H9 (cell line): Measurements from ENCODE around the gene DOCK2. TPM values are rescaled to one million over a fixed set of nuclear protein-coding genes. Genes with fewer than 3 reads are reported as not detected.
"Not testable (repeated sequence)": the region's sequence is repeated elsewhere in the genome, so short reads cannot be mapped to it uniquely, and the experiment has no call there.

Source experiments
- DNase-seq: peaks from one replicate; pipeline ENCODE4 v3.0.0-alpha.2; 2017
- H2AFZ ChIP-seq: one replicate; pipeline ENCODE4 v1.6.1; 2013; ENCODE audit warnings: mild to moderate bottlenecking, low read length, control low read depth, moderate library complexity
- H2AK5ac ChIP-seq: 2 replicates; pipeline ENCODE4 v1.6.1; 2013; ENCODE audit warnings: low read length, control low read depth, mixed read lengths; ENCODE audit not compliant: insufficient read length
- H2BK120ac ChIP-seq: one replicate; pipeline ENCODE4 v1.6.1; 2013; ENCODE audit warnings: low read depth, mild to moderate bottlenecking, low read length, control low read depth, inconsistent platforms; ENCODE audit not compliant: poor library complexity, severe bottlenecking
- H2BK12ac ChIP-seq: 2 replicates; pipeline ENCODE4 v1.6.1; 2013; ENCODE audit warnings: low read length, control low read depth, mixed read lengths, low read depth; ENCODE audit not compliant: insufficient read length
- H2BK15ac ChIP-seq: 2 replicates; pipeline ENCODE4 v1.6.1; 2013; ENCODE audit warnings: low read depth, low read length, control low read depth
- H2BK20ac ChIP-seq: one replicate; pipeline ENCODE4 v1.6.1; 2013; ENCODE audit warnings: low read depth, mild to moderate bottlenecking, low read length, control low read depth, inconsistent platforms; ENCODE audit not compliant: poor library complexity, severe bottlenecking
- H2BK5ac ChIP-seq: 2 replicates; pipeline ENCODE4 v1.6.1; 2013; ENCODE audit warnings: low read length, control low read depth, mixed read lengths; ENCODE audit not compliant: insufficient read length
- H3K14ac ChIP-seq: 2 replicates; pipeline ENCODE4 v1.6.1; 2013; ENCODE audit warnings: low read length, control low read depth; ENCODE audit not compliant: insufficient read depth
- H3K18ac ChIP-seq: 2 replicates; pipeline ENCODE4 v1.6.1; 2013; ENCODE audit warnings: low read depth, mild to moderate bottlenecking, mixed read lengths, low read length, control low read depth; ENCODE audit not compliant: insufficient read length
- H3K23ac ChIP-seq: 2 replicates; pipeline ENCODE4 v1.6.1; 2013; ENCODE audit warnings: low read length, control low read depth, mixed read lengths, low read depth; ENCODE audit not compliant: insufficient read length
- H3K23me2 ChIP-seq: 2 replicates; pipeline ENCODE4 v1.6.1; 2013; ENCODE audit warnings: low read depth, mild to moderate bottlenecking, mixed read lengths, low read length, control low read depth; ENCODE audit not compliant: insufficient read length, poor library complexity, severe bottlenecking
- H3K27ac ChIP-seq: 2 replicates; pipeline ENCODE4 v1.5.1; 2013; ENCODE audit warnings: low read length, control low read depth, mixed read lengths, low read depth; ENCODE audit not compliant: insufficient read length
- H3K27me3 ChIP-seq: 2 replicates; pipeline ENCODE4 v1.6.1; 2013; ENCODE audit warnings: low read length, control low read depth, inconsistent platforms; ENCODE audit not compliant: insufficient read depth
- H3K4ac ChIP-seq: 2 replicates; pipeline ENCODE4 v1.6.1; 2013; ENCODE audit warnings: low read depth, mild to moderate bottlenecking, control low read depth, inconsistent platforms, low read length, moderate library complexity
- H3K4me1 ChIP-seq: 2 replicates; pipeline ENCODE4 v1.6.1; 2013; ENCODE audit warnings: low read length, control low read depth, inconsistent platforms; ENCODE audit not compliant: insufficient read depth
- H3K4me2 ChIP-seq: 2 replicates; pipeline ENCODE4 v1.6.1; 2013; ENCODE audit warnings: low read length, control low read depth, mixed read lengths; ENCODE audit not compliant: insufficient read length, insufficient read depth
- H3K56ac ChIP-seq: 2 replicates; pipeline ENCODE4 v1.6.1; 2013; ENCODE audit warnings: low read depth, mild to moderate bottlenecking, mixed read lengths, low read length, control low read depth; ENCODE audit not compliant: insufficient read length
- H3K79me1 ChIP-seq: 2 replicates; pipeline ENCODE4 v1.6.1; 2013; ENCODE audit warnings: low read depth, mild to moderate bottlenecking, moderate library complexity, low read length, control low read depth, inconsistent platforms; ENCODE audit not compliant: insufficient read depth, poor library complexity, severe bottlenecking
- H3K79me2 ChIP-seq: 2 replicates; pipeline ENCODE4 v1.6.1; 2013; ENCODE audit warnings: low read length, control low read depth, inconsistent platforms; ENCODE audit not compliant: insufficient read depth
- H3K9ac ChIP-seq: 2 replicates; pipeline ENCODE4 v1.6.1; 2013; ENCODE audit warnings: low read length, control low read depth, mixed read lengths; ENCODE audit not compliant: insufficient read length; ENCODE audit errors: extremely low read depth
- H3K9me3 ChIP-seq: one replicate; pipeline ENCODE4 v1.6.1; 2013; ENCODE audit warnings: low read depth, low read length, inconsistent platforms; ENCODE audit not compliant: control insufficient read depth
- H3T11ph ChIP-seq: one replicate; pipeline ENCODE4 v1.6.1; 2013; ENCODE audit warnings: mild to moderate bottlenecking, low read length, control low read depth, inconsistent platforms
- H4K20me1 ChIP-seq: one replicate; pipeline ENCODE4 v1.6.1; 2013; ENCODE audit not compliant: control insufficient read depth, insufficient read length, insufficient read depth
- H4K5ac ChIP-seq: 2 replicates; pipeline ENCODE4 v1.6.1; 2013; ENCODE audit warnings: low read depth, mild to moderate bottlenecking, mixed read lengths, low read length, control low read depth; ENCODE audit not compliant: insufficient read length
- H4K8ac ChIP-seq: replicated peaks from 2 replicates; pipeline ENCODE4 v1.6.1; 2013; ENCODE audit warnings: low read length, control low read depth, mixed read lengths, low read depth; ENCODE audit not compliant: insufficient read length
- H4K91ac ChIP-seq: 2 replicates; pipeline ENCODE4 v1.6.1; 2013; ENCODE audit warnings: low read depth, mild to moderate bottlenecking, moderate library complexity, mixed read lengths, low read length, control low read depth; ENCODE audit not compliant: insufficient read length
- H3K27ac Mint-ChIP-seq, 3 experiments: 2 replicates in 2 of 3; 3 replicates in 1 of 3; pipeline ENCODE4 v1.8.0; 2020 to 2021; ENCODE audit warnings: mixed read lengths in 3 of 3, mild to moderate bottlenecking in 1 of 3, moderate library complexity in 1 of 3
- H3K27me3 Mint-ChIP-seq: 2 replicates; pipeline ENCODE4 v1.8.0; 2021; ENCODE audit warnings: low read depth, mild to moderate bottlenecking, moderate library complexity, mixed read lengths
- H3K36me3 Mint-ChIP-seq, 3 experiments: 2 replicates in 2 of 3; 3 replicates in 1 of 3; pipeline ENCODE4 v1.8.0; 2020 to 2021; ENCODE audit warnings: low read depth in 3 of 3, mixed read lengths in 3 of 3; ENCODE audit not compliant: insufficient read depth in 1 of 3
- H3K4me1 Mint-ChIP-seq, 2 experiments: 2 replicates each; pipeline ENCODE4 v1.8.0; 2020; ENCODE audit warnings: mixed read lengths in 2 of 2
- H3K4me3 Mint-ChIP-seq, 2 experiments: 2 replicates in 1 of 2; 3 replicates in 1 of 2; pipeline ENCODE4 v1.8.0; 2020 to 2021; ENCODE audit warnings: mild to moderate bottlenecking in 2 of 2, mixed read lengths in 2 of 2, moderate library complexity in 1 of 2
- H3K9me3 Mint-ChIP-seq, 2 experiments: 2 replicates in 1 of 2; 3 replicates in 1 of 2; pipeline ENCODE4 v1.8.0; 2020; ENCODE audit warnings: mild to moderate bottlenecking in 2 of 2, mixed read lengths in 2 of 2, moderate library complexity in 1 of 2
- WGBS: extraction: QIAGEN DNeasy Blood & Tissue Kit; methylation state at CpG from one replicate; pipeline ENCODE4 v1.1.7; 2013; ENCODE audit warnings: missing lambda C conversion rate, low lambda C conversion rate, mixed read lengths; ENCODE audit not compliant: insufficient read length; ENCODE audit errors: extremely low coverage; 5-methylcytosine and 5-hydroxymethylcytosine counted together
- total RNA-seq: library from RNA; stranded (reverse); gene quantifications from 2 replicates; pipeline ENCODE4 v1.2.1, GENCODE V29; 2021
- TF ChIP-seq, protein P1 (sequence below): fragments of 200-600 bp; sonication (generic); conservative IDR thresholded peaks from 3 replicates; pipeline ENCODE4 v1.8.0; 2021; ENCODE audit warnings: antibody characterized with exemption, mild to moderate bottlenecking

Gene DOCK2
- total RNA-seq, 1 experiment from 2014 or later = 7.8 TPM

DNA sequence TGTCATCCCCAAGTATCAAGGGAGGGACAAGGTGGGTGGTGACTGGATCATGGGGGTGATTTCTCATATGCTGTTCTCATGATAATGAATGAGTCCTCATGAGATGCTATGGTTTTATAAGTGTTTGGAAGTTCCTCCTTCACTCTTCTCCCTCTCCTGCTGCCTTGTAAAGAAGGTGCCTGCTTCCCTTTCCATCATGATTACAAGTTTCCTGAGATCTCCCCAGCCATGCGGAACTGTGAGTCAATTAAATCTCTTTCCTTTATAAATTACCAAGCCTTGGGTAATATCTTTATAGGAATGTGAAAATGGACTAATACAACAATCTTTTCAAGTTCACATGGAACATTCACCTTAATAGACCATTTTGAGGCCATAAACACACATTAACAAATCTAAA is 21.5 kb upstream of the DOCK2 start:
- Histone ChIP-seq H3K4me1 (no peaks in the 10 kb centered on the region), H3K23ac (no peak overlapping the region), H2BK15ac (no peak overlapping the region), H2BK5ac (no peak overlapping the region), H3T11ph (no peak overlapping the region), H3K23me2 (no peaks in the 10 kb centered on the region), H3K27me3 (no peaks in the 10 kb centered on the region), H3K18ac (no peak overlapping the region), H3K27ac (no peak overlapping the region), H2AK5ac (no peak overlapping the region), H4K20me1 (no peaks in the 10 kb centered on the region), H3K79me2 (no peaks in the 10 kb centered on the region), H4K8ac (no peak overlapping the region), H2AFZ (no peak overlapping the region), H4K91ac (no peak overlapping the region), H2BK120ac (no peak overlapping the region), H3K9me3 (no peaks in the 10 kb centered on the region), H2BK12ac (no peak overlapping the region), H3K9ac (no peak overlapping the region), H3K4me2 (no peak overlapping the region), H4K5ac (no peak overlapping the region), H3K79me1 (no peaks in the 10 kb centered on the region), H2BK20ac (no peak overlapping the region), H3K4ac (no peak overlapping the region), H3K56ac (no peak overlapping the region), H3K14ac (no peak overlapping the region)
- peaks cover 22 to 28% of the 10 kb centered on the region in 2 experiments for H3K9me3 Mint-ChIP-seq
- peaks cover 5 to 15% (median 11%) of the 10 kb centered on the region in 3 experiments; a peak in 4 of 7 replicates for H3K36me3 Mint-ChIP-seq
- H3K27ac Mint-ChIP-seq = no peak overlapping the region
- WGBS = no CpG with 5 or more reads among the region's 1 CpG
- no peak overlapping the region for H3K4me3 Mint-ChIP-seq
- H3K27me3 Mint-ChIP-seq = peaks cover 1% of the 10 kb centered on the region; the same call in 1 of the 2 replicates
- TF ChIP-seq, protein P1, sequence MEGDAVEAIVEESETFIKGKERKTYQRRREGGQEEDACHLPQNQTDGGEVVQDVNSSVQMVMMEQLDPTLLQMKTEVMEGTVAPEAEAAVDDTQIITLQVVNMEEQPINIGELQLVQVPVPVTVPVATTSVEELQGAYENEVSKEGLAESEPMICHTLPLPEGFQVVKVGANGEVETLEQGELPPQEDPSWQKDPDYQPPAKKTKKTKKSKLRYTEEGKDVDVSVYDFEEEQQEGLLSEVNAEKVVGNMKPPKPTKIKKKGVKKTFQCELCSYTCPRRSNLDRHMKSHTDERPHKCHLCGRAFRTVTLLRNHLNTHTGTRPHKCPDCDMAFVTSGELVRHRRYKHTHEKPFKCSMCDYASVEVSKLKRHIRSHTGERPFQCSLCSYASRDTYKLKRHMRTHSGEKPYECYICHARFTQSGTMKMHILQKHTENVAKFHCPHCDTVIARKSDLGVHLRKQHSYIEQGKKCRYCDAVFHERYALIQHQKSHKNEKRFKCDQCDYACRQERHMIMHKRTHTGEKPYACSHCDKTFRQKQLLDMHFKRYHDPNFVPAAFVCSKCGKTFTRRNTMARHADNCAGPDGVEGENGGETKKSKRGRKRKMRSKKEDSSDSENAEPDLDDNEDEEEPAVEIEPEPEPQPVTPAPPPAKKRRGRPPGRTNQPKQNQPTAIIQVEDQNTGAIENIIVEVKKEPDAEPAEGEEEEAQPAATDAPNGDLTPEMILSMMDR = no peak
- DNase-seq = no peak
- H3K4me1 Mint-ChIP-seq = no peaks in the 10 kb centered on the region

DNA sequence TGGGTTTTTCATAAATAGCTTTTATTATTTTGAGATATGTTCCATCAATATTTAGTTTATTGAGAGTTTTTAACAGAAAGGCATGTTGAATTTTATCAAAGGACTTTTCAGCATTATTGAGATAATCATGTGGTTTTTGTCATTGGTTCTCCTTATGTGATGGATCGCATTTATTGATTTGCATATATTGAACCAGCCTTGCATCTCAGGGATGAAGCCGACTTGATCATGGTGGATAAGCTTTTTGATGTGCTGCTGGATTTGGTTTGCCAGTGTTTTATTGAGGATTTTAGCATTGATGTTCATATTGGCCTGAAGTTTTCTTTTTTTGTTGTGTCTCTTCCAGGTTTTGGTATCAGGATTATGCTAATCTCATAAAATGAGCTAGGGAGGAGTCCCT is 12.8 kb upstream of the DOCK2 start:
- H3K4me2 ChIP-seq, H3K23me2 ChIP-seq, H3K56ac ChIP-seq, H3K18ac ChIP-seq, H3K9me3 ChIP-seq, H3K14ac ChIP-seq, H3K27me3 Mint-ChIP-seq, H2BK120ac ChIP-seq, H3K9ac ChIP-seq, H3T11ph ChIP-seq, H2BK5ac ChIP-seq, H2AFZ ChIP-seq, H3K4ac ChIP-seq, H2BK12ac ChIP-seq, DNase-seq, H3K4me1 Mint-ChIP-seq, H3K4me3 Mint-ChIP-seq, H3K36me3 Mint-ChIP-seq, H4K5ac ChIP-seq, H3K79me1 ChIP-seq, H3K27ac Mint-ChIP-seq, H2BK15ac ChIP-seq, H2AK5ac ChIP-seq, H4K91ac ChIP-seq, H3K23ac ChIP-seq, H3K79me2 ChIP-seq, H3K4me1 ChIP-seq, H3K27me3 ChIP-seq, H2BK20ac ChIP-seq, H4K20me1 ChIP-seq, H4K8ac ChIP-seq, H3K27ac ChIP-seq: not testable (repeated sequence)
- H3K9me3 Mint-ChIP-seq = peaks cover 17 to 23% of the 10 kb centered on the region in 2 experiments
- WGBS = no CpG with 5 or more reads among the region's 2 CpGs
